ENCODE measurements around the gene IGF2.

IGF2 gene

GRCh38 chr11:2086239-2087040, 52.7 kb downstream of the IGF2 start:
- no peak for TF ChIP-seq TAF1 (IDR thresholded peaks at IDR 0.05; ENCODE audit: low read depth)
- TF ChIP-seq CEBPB (IDR thresholded peaks at IDR 0.05): no peak
- TF ChIP-seq CREB1 (IDR thresholded peaks at IDR 0.05; ENCODE audit: low read depth): no peak
- no peak for TF ChIP-seq NFIC (IDR thresholded peaks at IDR 0.05)
- TF ChIP-seq YY1 (IDR thresholded peaks at IDR 0.05; ENCODE audit: low read depth): no peak
- TF ChIP-seq TEAD4 (IDR thresholded peaks at IDR 0.05): no peak
- no peak for TF ChIP-seq ZBTB7A (IDR thresholded peaks at IDR 0.05; ENCODE audit: low read depth)
- no peak for TF ChIP-seq RAD21 (IDR thresholded peaks at IDR 0.05; ENCODE audit: low read depth)

GRCh38 chr11:2085251-2086066, 53.7 kb downstream of the IGF2 start:
- TF ChIP-seq RAD21 (IDR thresholded peaks at IDR 0.05; ENCODE audit: low read depth) (no peak), EP300 (IDR thresholded peaks at IDR 0.05; ENCODE audit: borderline replicate concordance) (no peak), NFIC (IDR thresholded peaks at IDR 0.05) (no peak), CEBPB (IDR thresholded peaks at IDR 0.05) (no peak)
- TF ChIP-seq, protein P1, sequence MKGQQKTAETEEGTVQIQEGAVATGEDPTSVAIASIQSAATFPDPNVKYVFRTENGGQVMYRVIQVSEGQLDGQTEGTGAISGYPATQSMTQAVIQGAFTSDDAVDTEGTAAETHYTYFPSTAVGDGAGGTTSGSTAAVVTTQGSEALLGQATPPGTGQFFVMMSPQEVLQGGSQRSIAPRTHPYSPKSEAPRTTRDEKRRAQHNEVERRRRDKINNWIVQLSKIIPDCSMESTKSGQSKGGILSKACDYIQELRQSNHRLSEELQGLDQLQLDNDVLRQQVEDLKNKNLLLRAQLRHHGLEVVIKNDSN (IDR thresholded peaks at IDR 0.05): no peak

GRCh38 chr11:2084721-2085120, 54.5 kb downstream of the IGF2 start:
- TF ChIP-seq TEAD4 (IDR thresholded peaks at IDR 0.05) (no peak), TAF1 (IDR thresholded peaks at IDR 0.05; ENCODE audit: low read depth) (no peak), CREB1 (IDR thresholded peaks at IDR 0.05; ENCODE audit: low read depth) (no peak), EGR1 (IDR thresholded peaks at IDR 0.05) (no peak), NFIC (IDR thresholded peaks at IDR 0.05) (no peak), YY1 (IDR thresholded peaks at IDR 0.05; ENCODE audit: low read depth) (no peak), RAD21 (IDR thresholded peaks at IDR 0.05; ENCODE audit: low read depth) (no peak), FOXM1 (IDR thresholded peaks at IDR 0.05; ENCODE audit: borderline replicate concordance, low read depth) (no peak), CEBPB (IDR thresholded peaks at IDR 0.05) (no peak), ZBTB7A (IDR thresholded peaks at IDR 0.05; ENCODE audit: low read depth) (no peak), TCF12 (IDR thresholded peaks at IDR 0.05; ENCODE audit: low read depth) (no peak), EP300 (IDR thresholded peaks at IDR 0.05; ENCODE audit: borderline replicate concordance) (no peak), MAX (IDR thresholded peaks at IDR 0.05) (no peak)
- TF ChIP-seq, protein P1 (IDR thresholded peaks at IDR 0.05): no peak
- TF ChIP-seq, protein P2, sequence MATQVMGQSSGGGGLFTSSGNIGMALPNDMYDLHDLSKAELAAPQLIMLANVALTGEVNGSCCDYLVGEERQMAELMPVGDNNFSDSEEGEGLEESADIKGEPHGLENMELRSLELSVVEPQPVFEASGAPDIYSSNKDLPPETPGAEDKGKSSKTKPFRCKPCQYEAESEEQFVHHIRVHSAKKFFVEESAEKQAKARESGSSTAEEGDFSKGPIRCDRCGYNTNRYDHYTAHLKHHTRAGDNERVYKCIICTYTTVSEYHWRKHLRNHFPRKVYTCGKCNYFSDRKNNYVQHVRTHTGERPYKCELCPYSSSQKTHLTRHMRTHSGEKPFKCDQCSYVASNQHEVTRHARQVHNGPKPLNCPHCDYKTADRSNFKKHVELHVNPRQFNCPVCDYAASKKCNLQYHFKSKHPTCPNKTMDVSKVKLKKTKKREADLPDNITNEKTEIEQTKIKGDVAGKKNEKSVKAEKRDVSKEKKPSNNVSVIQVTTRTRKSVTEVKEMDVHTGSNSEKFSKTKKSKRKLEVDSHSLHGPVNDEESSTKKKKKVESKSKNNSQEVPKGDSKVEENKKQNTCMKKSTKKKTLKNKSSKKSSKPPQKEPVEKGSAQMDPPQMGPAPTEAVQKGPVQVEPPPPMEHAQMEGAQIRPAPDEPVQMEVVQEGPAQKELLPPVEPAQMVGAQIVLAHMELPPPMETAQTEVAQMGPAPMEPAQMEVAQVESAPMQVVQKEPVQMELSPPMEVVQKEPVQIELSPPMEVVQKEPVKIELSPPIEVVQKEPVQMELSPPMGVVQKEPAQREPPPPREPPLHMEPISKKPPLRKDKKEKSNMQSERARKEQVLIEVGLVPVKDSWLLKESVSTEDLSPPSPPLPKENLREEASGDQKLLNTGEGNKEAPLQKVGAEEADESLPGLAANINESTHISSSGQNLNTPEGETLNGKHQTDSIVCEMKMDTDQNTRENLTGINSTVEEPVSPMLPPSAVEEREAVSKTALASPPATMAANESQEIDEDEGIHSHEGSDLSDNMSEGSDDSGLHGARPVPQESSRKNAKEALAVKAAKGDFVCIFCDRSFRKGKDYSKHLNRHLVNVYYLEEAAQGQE (IDR thresholded peaks at IDR 0.05; ENCODE audit: low read depth): no peak
